ENCODE data around the gene DDIT3. TPM values are rescaled to one million over a fixed set of nuclear protein-coding genes. Genes with fewer than 3 reads are reported as not detected.

DDIT3 gene
- total RNA-seq, 1 experiment from 2014 or later = 14.1 TPM

GRCh38 chr12:57526477-57527126, 6.3 kb upstream of the DDIT3 start:
- Histone ChIP-seq H3K9me3 (ENCODE audit: control insufficient read depth, low read depth, low read length) (no peaks in the 10 kb centered on the region), H2BK15ac (ENCODE audit: low read depth, low read length) (no peak overlapping the region), H2AFZ (ENCODE audit: low read length) (no peak overlapping the region), H4K20me1 (ENCODE audit: control insufficient read depth, insufficient read depth, insufficient read length) (no peaks in the 10 kb centered on the region), H2BK20ac (ENCODE audit: low read depth, low read length, poor library complexity, severe bottlenecking) (no peak overlapping the region), H3K27me3 (ENCODE audit: insufficient read depth, low read length) (no peaks in the 10 kb centered on the region), H2AK5ac (ENCODE audit: insufficient read length, low read length) (no peak overlapping the region), H3K23me2 (ENCODE audit: insufficient read length, low read depth, low read length, poor library complexity, severe bottlenecking) (peaks cover 11% of the 10 kb centered on the region), H3K9ac (ENCODE audit: extremely low read depth, insufficient read length, low read length) (no peak overlapping the region), H3K79me2 (ENCODE audit: insufficient read depth, low read length) (no peaks in the 10 kb centered on the region), H3K4ac (ENCODE audit: low read depth, low read length) (no peak overlapping the region), H2BK12ac (ENCODE audit: insufficient read length, low read depth, low read length) (no peak overlapping the region), H3K23ac (ENCODE audit: insufficient read length, low read depth, low read length) (no peak overlapping the region), H2BK120ac (ENCODE audit: low read depth, low read length, poor library complexity, severe bottlenecking) (no peak overlapping the region), H4K8ac (replicated peaks; ENCODE audit: insufficient read length, low read depth, low read length) (no peak overlapping the region), H2BK5ac (ENCODE audit: insufficient read length, low read length) (no peak overlapping the region), H3K56ac (ENCODE audit: insufficient read length, low read depth, low read length) (no peak overlapping the region), H4K91ac (ENCODE audit: insufficient read length, low read depth, low read length) (no peak overlapping the region), H3T11ph (ENCODE audit: low read length) (no peak overlapping the region), H3K14ac (ENCODE audit: insufficient read depth, low read length) (no peak overlapping the region), H3K18ac (ENCODE audit: insufficient read length, low read depth, low read length) (no peak overlapping the region), H3K4me1 (ENCODE audit: insufficient read depth, low read length) (peaks cover under 1% of the 10 kb centered on the region; the same call in 1 of the 2 replicates), H3K4me2 (ENCODE audit: insufficient read depth, insufficient read length, low read length) (no peak overlapping the region), H3K79me1 (ENCODE audit: insufficient read depth, low read depth, low read length, poor library complexity, severe bottlenecking) (no peaks in the 10 kb centered on the region), H3K27ac (ENCODE audit: insufficient read length, low read depth, low read length) (no peak overlapping the region), H4K5ac (ENCODE audit: insufficient read length, low read depth, low read length) (no peak overlapping the region)
- no peak for TF ChIP-seq CTCF (conservative IDR thresholded peaks at IDR 0.05)
- Mint-ChIP-seq H3K36me3 (ENCODE audit: insufficient read depth in 1 of 3, low read depth in 3 of 3) (peaks cover 19 to 59% (median 55%) of the 10 kb centered on the region in 3 experiments; a peak in 6 of 7 replicates), H3K27ac (no peak overlapping the region; a peak in 1 of 7 replicates), H3K9me3 (no peaks in the 10 kb centered on the region), H3K27me3 (ENCODE audit: low read depth) (no peaks in the 10 kb centered on the region; the same call in 1 of the 2 replicates), H3K4me3 (no peak overlapping the region), H3K4me1 (peaks cover 20 to 38% of the 10 kb centered on the region in 2 experiments)
- DNase-seq = no peak
- WGBS (ENCODE audit: extremely low coverage, insufficient read length, low lambda C conversion rate) = no CpG with 5 or more reads among the region's 4 CpGs

Measured in H9 (cell line).